Stimulated activated naive B cell treated with anti-CD40 and anti-IgM and Interleukin-4, amounts not matched to agents 10 μg/mL and 1 μg/mL and 100 μg/mL, for 72 hours (primary cell): ENCODE results near the gene GCLM.

Experiments used
- ATAC-seq, 2 donors: fragments of 150-1000 bp; cut with Tn5 transposase; replicated peaks; 2 replicates each; pipeline ENCODE4 v1.10.0; 2021; ENCODE audit warnings: moderate library complexity in 1 of 2
- DNase-seq: peaks from one replicate; pipeline ENCODE4 v3.0.0; 2021
- H3K27ac Mint-ChIP-seq: one replicate; pipeline ENCODE4 v1.8.0; 2022; ENCODE audit warnings: mild to moderate bottlenecking, mixed read lengths
- H3K27me3 Mint-ChIP-seq, 2 donors: one replicate each; pipeline ENCODE4 v1.8.0; 2022; ENCODE audit warnings: mixed read lengths in 2 of 2
- H3K36me3 Mint-ChIP-seq, 2 donors: one replicate each; pipeline ENCODE4 v1.8.0; 2022; ENCODE audit warnings: mixed read lengths in 2 of 2, mild to moderate bottlenecking in 1 of 2
- H3K4me1 Mint-ChIP-seq, 2 donors: one replicate each; pipeline ENCODE4 v1.8.0; 2022; ENCODE audit warnings: mixed read lengths in 2 of 2, mild to moderate bottlenecking in 1 of 2
- H3K4me3 Mint-ChIP-seq, 2 donors: one replicate each; pipeline ENCODE4 v1.8.0; 2022; ENCODE audit warnings: mild to moderate bottlenecking in 2 of 2, mixed read lengths in 2 of 2, moderate library complexity in 1 of 2
- H3K9me3 Mint-ChIP-seq, 2 donors: one replicate each; pipeline ENCODE4 v1.8.0; 2022; ENCODE audit warnings: mixed read lengths in 2 of 2, mild to moderate bottlenecking in 1 of 2

Gene GCLM

DNA sequence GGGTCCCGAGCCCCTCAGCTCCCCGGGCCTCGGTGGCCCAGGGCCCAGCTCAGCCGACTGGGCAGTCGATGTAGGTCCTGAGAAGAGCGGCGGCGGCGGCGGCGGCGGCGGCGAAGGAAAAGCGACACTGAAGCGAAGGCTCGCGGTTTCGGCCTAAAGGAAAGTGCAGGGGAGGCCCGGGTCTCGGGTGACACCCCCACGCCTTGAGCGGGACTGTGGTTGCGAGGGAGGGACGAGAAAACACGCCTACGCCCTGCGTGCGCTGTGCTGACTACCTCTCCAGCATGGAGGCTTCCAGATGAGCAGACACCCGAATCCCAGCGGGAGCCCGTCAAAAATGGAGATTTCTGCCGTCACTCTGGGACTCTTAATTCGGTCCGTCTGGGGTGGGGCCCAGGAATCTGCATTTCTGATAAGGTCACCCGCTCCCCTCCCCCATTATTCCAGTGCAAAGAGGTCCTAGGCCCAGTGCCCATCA, 61.4 kb downstream of the GCLM start:
- H3K27me3 Mint-ChIP-seq: peaks cover 5 to 8% of the 10 kb centered on the region in 2 donors
- ATAC-seq: peak; percentile 17 to 19
- peak overlapping the region; percentile 100 for H3K27ac Mint-ChIP-seq
- peaks cover 7 to 8% of the 10 kb centered on the region in 2 donors for H3K9me3 Mint-ChIP-seq
- H3K4me3 Mint-ChIP-seq: peak overlapping the region; percentile 89 to 98
- peaks cover 20 to 42% of the 10 kb centered on the region in 2 donors for H3K4me1 Mint-ChIP-seq
- DNase-seq: peak; percentile 62
- peaks cover 10 to 14% of the 10 kb centered on the region in 2 donors for H3K36me3 Mint-ChIP-seq

GRCh38 chr1:93846992-93847810, 62.0 kb downstream of the GCLM start:
- ATAC-seq (peak; percentile 78), DNase-seq (peak; percentile 84)
- Mint-ChIP-seq H3K27me3 (peaks cover 5 to 6% of the 10 kb centered on the region in 2 donors), H3K36me3 (peaks cover 10 to 14% of the 10 kb centered on the region in 2 donors), H3K27ac (peak overlapping the region; percentile 100), H3K4me1 (peaks cover 20 to 42% of the 10 kb centered on the region in 2 donors), H3K4me3 (peak overlapping the region; percentile 89 to 98), H3K9me3 (peaks cover 7 to 8% of the 10 kb centered on the region in 2 donors)

GRCh38 chr1:93846206-93846991, 62.8 kb downstream of the GCLM start:
- peak; percentile 85 for DNase-seq

DNA sequence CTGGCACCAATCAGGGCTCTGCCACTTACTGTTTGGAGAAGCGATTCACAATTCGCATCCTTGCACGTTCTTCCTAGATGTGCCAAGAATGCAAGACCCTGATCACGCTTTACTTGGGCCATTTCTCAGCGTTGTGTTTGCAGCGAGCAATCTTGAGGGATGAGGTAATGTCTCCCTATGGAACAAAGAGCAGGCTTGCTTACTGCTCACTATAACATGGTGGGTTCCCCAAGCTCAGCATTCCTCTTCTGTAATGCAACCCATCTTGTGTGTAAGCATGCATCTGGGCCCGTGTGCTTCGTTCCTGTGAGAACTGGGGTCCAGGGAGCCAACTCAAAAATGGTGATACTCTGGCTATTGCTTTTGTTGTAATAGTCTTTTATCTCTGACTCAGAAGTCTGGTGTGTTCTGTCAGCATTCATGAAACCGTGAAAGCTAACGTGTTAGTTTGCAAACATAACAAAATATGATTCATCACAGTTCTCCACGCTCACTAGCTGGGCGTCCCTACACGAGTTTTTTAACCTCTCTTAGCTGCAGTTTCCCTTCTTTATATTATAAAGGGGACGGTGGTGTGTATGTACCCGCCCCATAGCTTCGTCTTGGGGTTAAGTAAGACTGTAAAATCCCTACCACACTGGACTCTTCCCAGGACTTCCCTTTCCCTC, 63.6 kb downstream of the GCLM start:
- Mint-ChIP-seq H3K27me3 (peaks cover 5 to 6% of the 10 kb centered on the region in 2 donors), H3K27ac (peak overlapping the region; percentile 100), H3K36me3 (peaks cover 10 to 14% of the 10 kb centered on the region in 2 donors), H3K4me3 (peak overlapping the region; percentile 89 to 98), H3K4me1 (peaks cover 20 to 42% of the 10 kb centered on the region in 2 donors), H3K9me3 (peaks cover 7 to 8% of the 10 kb centered on the region in 2 donors)
- no peak for DNase-seq
- peak; percentile 32 to 35 for ATAC-seq

More at GRCh38 chr1:93846206-93846991, 62.8 kb downstream of the GCLM start:
- peaks cover 7 to 8% of the 10 kb centered on the region in 2 donors for H3K9me3 Mint-ChIP-seq
- peak overlapping the region; percentile 100 for H3K27ac Mint-ChIP-seq
- peak overlapping the region; percentile 89 to 98 for H3K4me3 Mint-ChIP-seq
- peaks cover 5 to 6% of the 10 kb centered on the region in 2 donors for H3K27me3 Mint-ChIP-seq
- H3K4me1 Mint-ChIP-seq: peaks cover 20 to 42% of the 10 kb centered on the region in 2 donors
- ATAC-seq: peak; percentile 61 to 66
- peaks cover 10 to 14% of the 10 kb centered on the region in 2 donors for H3K36me3 Mint-ChIP-seq

GRCh38 chr1:93844262-93845045, 64.8 kb downstream of the GCLM start:
- DNase-seq: peak; percentile 23
- no peak for ATAC-seq
- Mint-ChIP-seq H3K4me3 (no peak overlapping the region), H3K27ac (peak overlapping the region; percentile 42), H3K9me3 (peaks cover 0 to 2% of the 10 kb centered on the region in 2 donors), H3K36me3 (peaks cover 5 to 8% of the 10 kb centered on the region in 2 donors), H3K27me3 (peaks cover 5 to 6% of the 10 kb centered on the region in 2 donors), H3K4me1 (peaks cover 20 to 36% of the 10 kb centered on the region in 2 donors)

- H3K9me3 Mint-ChIP-seq: peaks cover 0 to 2% of the 10 kb centered on the region in 2 donors
- ATAC-seq: no peak
- H3K27me3 Mint-ChIP-seq: peaks cover 5 to 6% of the 10 kb centered on the region in 2 donors
- H3K27ac Mint-ChIP-seq: no peak overlapping the region
- H3K4me1 Mint-ChIP-seq: peaks cover 17 to 33% of the 10 kb centered on the region in 2 donors
- H3K4me3 Mint-ChIP-seq: no peak overlapping the region
- no peak for DNase-seq
- peaks cover 5 to 8% of the 10 kb centered on the region in 2 donors for H3K36me3 Mint-ChIP-seq
Measured at GRCh38 chr1:93842750-93843500, 66.3 kb downstream of the GCLM start.

DNA sequence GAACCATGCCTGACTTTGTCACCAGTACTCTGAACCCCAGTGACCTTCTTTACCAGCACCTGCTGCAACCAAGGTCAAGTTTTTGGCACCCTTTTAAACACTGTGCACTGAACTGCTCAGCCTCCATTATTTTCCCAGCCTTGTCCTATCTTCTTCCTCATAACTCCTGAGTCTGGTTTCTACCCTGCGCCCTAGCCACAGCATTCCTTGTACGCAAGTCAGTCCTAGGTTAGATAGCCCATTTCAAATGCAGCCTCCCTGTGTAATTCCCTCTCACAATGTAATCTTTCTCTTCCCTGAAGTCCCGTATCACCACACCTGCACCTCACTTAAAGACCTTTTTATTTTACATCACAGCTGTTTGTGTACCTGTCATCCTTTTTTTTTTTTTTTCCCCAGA, 67.5 kb downstream of the GCLM start:
- Mint-ChIP-seq H3K27ac (no peak overlapping the region), H3K4me1 (peaks cover 10 to 23% of the 10 kb centered on the region in 2 donors), H3K4me3 (no peak overlapping the region), H3K36me3 (no peaks in the 10 kb centered on the region), H3K9me3 (no peaks in the 10 kb centered on the region), H3K27me3 (no peaks in the 10 kb centered on the region)
- DNase-seq: no peak
- ATAC-seq: no peak

- H3K36me3 Mint-ChIP-seq: no peaks in the 10 kb centered on the region
- peaks cover 10 to 19% of the 10 kb centered on the region in 2 donors for H3K4me1 Mint-ChIP-seq
- DNase-seq: no peak
Measured at GRCh38 chr1:93840956-93841482, 68.2 kb downstream of the GCLM start.

DNA sequence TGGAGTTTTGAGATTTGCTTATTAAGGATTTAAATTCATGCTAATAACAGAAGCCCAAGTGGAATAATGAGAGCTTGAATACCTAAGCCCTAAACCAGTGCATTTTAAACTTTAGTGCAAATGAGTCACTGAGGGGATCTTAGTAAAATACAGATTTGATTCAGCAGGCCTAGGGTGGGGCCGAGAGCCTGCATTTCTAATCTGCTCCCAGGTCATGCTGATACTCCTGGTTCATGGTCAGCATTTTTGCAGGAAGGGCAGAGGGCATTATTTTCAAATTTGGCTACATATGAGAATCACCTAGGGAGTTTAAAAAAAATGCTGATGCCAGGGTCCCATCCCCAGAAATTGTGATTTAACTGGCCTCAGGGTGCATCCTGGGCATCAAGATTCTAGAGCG, 69.5 kb downstream of the GCLM start:
- peaks cover 0 to 2% of the 10 kb centered on the region in 2 donors for H3K9me3 Mint-ChIP-seq
- H3K36me3 Mint-ChIP-seq: peaks cover 0 to 2% of the 10 kb centered on the region in 2 donors
- no peak overlapping the region for H3K4me3 Mint-ChIP-seq
- no peak for DNase-seq
- H3K4me1 Mint-ChIP-seq: peaks cover 3 to 7% of the 10 kb centered on the region in 2 donors
- ATAC-seq: no peak
- no peak overlapping the region for H3K27ac Mint-ChIP-seq
- no peaks in the 10 kb centered on the region for H3K27me3 Mint-ChIP-seq

More at GRCh38 chr1:93840956-93841482, 68.2 kb downstream of the GCLM start:
- H3K27ac Mint-ChIP-seq: no peak overlapping the region
- no peak overlapping the region for H3K4me3 Mint-ChIP-seq
- ATAC-seq: no peak
- no peaks in the 10 kb centered on the region for H3K9me3 Mint-ChIP-seq
- no peaks in the 10 kb centered on the region for H3K27me3 Mint-ChIP-seq

- Mint-ChIP-seq H3K4me3 (no peak overlapping the region), H3K27me3 (no peaks in the 10 kb centered on the region), H3K9me3 (peaks cover 4 to 6% of the 10 kb centered on the region in 2 donors), H3K4me1 (peaks cover 1 to 3% of the 10 kb centered on the region in 2 donors), H3K36me3 (peaks cover 2 to 6% of the 10 kb centered on the region in 2 donors), H3K27ac (no peak overlapping the region)
- peak in 1 of 2 donors; percentile 54 for ATAC-seq
- DNase-seq: no peak
Measured at GRCh38 chr1:93839307-93839706, 69.9 kb downstream of the GCLM start.

DNA sequence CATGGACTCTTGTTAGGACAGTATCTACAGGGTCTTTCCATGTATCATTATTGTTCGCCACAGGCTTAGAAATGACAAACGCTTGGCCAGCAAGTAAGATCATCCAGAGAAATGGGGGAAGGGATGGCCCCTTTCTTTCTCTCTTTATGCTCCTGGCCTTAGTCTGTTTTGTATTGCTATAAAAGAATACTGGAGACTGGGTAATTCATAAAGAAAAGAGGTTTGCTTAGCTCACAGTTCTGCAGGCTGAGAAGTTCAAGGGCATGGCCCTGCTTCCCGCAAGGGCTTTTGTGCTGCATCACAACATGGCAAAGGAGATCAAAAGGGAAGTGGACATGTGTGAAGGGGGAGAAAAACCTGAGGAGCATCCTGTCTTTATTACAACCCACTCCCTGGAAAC, 71.3 kb downstream of the GCLM start:
- H3K27me3 Mint-ChIP-seq: no peaks in the 10 kb centered on the region
- peaks cover 7 to 12% of the 10 kb centered on the region in 2 donors for H3K36me3 Mint-ChIP-seq
- H3K27ac Mint-ChIP-seq: no peak overlapping the region
- H3K4me1 Mint-ChIP-seq: peaks cover 0 to 1% of the 10 kb centered on the region in 2 donors
- ATAC-seq (no peak), DNase-seq (no peak)
- H3K4me3 Mint-ChIP-seq: no peak overlapping the region
- peaks cover 9 to 12% of the 10 kb centered on the region in 2 donors for H3K9me3 Mint-ChIP-seq
